ENCODE measurements around the gene BRINP2. TPM values are rescaled to one million over a fixed set of nuclear protein-coding genes. Genes with fewer than 3 reads are reported as not detected.
A peak's percentile ranks its signal among the peaks of the same experiment; 100 is the strongest.

BRINP2 gene
- total RNA-seq, 2 donors from 2014 or later, result not detected

DNA sequence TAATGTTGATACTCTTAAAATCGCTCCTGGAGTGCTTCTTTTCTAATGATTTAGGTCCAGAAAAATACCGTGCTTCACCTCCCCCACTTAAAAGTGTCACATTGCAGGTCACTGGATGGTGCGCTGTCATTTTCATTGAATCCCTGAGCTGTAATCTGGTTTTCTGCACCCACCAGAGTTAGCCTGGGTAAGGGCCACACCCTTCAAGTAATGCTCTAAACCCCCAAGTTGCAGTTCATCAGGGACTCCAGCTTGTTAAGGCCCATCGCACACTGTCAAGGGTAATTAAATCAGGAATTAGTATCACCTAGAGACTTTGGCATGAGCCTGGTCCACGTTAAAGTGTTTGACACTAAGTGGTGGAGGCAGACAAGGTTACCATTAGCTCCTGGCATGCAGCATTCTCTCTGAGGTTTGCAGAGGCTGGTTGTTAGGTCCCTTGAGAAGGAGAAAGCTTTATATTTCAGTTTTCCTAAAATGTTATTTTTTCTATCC lies 40.3 kb upstream of the BRINP2 start:
- no peak overlapping the region for H3K4me3 Mint-ChIP-seq
- H3K27me3 Mint-ChIP-seq (ENCODE audit: insufficient read depth), result peaks cover 10% of the 10 kb centered on the region
- WGBS, 2 experiments (ENCODE audit: insufficient coverage in 1 of 2, insufficient read length in 1 of 2), result 88 to 95% methylated on average over 4 to 5 of the region's 5 CpGs
- peaks cover 10% of the 10 kb centered on the region for H3K4me1 Mint-ChIP-seq
- Histone ChIP-seq H3K4me1 (ENCODE audit: control insufficient read depth, insufficient read depth, low read length) (no peaks in the 10 kb centered on the region), H3K36me3 (ENCODE audit: control insufficient read depth, insufficient read depth, low read length) (no peaks in the 10 kb centered on the region), H3K9me3 (ENCODE audit: control insufficient read depth, low read length) (no peaks in the 10 kb centered on the region), H3K27me3 (ENCODE audit: control insufficient read depth, insufficient read depth, low read length, poor library complexity, severe bottlenecking) (no peaks in the 10 kb centered on the region), H3K4me3 (ENCODE audit: low read length) (no peak overlapping the region), H3K27ac (ENCODE audit: low read depth, low read length) (no peak overlapping the region), H3K9ac (ENCODE audit: extremely low read depth, low read length, poor library complexity, severe bottlenecking) (no peak overlapping the region)
- no peaks in the 10 kb centered on the region for H3K9me3 Mint-ChIP-seq
- H3K27ac Mint-ChIP-seq, result no peak overlapping the region
- H3K36me3 Mint-ChIP-seq (ENCODE audit: low read depth), result no peaks in the 10 kb centered on the region
- TF ChIP-seq, protein P1, sequence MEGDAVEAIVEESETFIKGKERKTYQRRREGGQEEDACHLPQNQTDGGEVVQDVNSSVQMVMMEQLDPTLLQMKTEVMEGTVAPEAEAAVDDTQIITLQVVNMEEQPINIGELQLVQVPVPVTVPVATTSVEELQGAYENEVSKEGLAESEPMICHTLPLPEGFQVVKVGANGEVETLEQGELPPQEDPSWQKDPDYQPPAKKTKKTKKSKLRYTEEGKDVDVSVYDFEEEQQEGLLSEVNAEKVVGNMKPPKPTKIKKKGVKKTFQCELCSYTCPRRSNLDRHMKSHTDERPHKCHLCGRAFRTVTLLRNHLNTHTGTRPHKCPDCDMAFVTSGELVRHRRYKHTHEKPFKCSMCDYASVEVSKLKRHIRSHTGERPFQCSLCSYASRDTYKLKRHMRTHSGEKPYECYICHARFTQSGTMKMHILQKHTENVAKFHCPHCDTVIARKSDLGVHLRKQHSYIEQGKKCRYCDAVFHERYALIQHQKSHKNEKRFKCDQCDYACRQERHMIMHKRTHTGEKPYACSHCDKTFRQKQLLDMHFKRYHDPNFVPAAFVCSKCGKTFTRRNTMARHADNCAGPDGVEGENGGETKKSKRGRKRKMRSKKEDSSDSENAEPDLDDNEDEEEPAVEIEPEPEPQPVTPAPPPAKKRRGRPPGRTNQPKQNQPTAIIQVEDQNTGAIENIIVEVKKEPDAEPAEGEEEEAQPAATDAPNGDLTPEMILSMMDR (conservative IDR thresholded peaks at IDR 0.05), result no peak
- DNase-seq, result no peak

DNA sequence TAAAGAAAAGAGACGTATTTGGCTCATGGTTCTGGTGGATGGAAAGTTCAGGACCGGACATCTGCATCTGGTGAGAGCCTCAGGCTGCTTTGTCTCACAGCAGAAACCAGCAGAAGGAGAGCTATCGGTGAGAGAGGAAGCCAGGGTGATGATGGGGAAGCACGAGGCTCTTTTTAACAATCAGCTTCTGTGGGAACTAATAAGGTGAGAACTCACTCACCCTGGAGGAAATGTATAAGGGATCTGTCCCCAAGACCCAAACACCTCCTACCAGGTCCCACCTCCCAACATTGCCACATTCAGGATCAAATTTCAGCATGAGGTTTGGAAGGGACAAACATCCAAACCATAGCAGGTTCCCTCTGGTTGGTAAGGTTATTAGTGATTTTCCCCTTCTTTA lies 39.0 kb upstream of the BRINP2 start:
- Histone ChIP-seq H3K4me3 (ENCODE audit: low read length) (no peak overlapping the region), H3K9me3 (ENCODE audit: control insufficient read depth, low read length) (no peaks in the 10 kb centered on the region), H3K27ac (ENCODE audit: low read depth, low read length) (no peak overlapping the region), H3K27me3 (ENCODE audit: control insufficient read depth, insufficient read depth, low read length, poor library complexity, severe bottlenecking) (no peaks in the 10 kb centered on the region), H3K9ac (ENCODE audit: extremely low read depth, low read length, poor library complexity, severe bottlenecking) (no peak overlapping the region), H3K36me3 (ENCODE audit: control insufficient read depth, insufficient read depth, low read length) (no peaks in the 10 kb centered on the region), H3K4me1 (ENCODE audit: control insufficient read depth, insufficient read depth, low read length) (no peaks in the 10 kb centered on the region)
- no peak overlapping the region for H3K27ac Mint-ChIP-seq
- WGBS, 2 experiments (ENCODE audit: insufficient coverage in 1 of 2, insufficient read length in 1 of 2), result 81 to 90% methylated on average over 2 to 4 of the region's 4 CpGs
- no peaks in the 10 kb centered on the region for H3K36me3 Mint-ChIP-seq (ENCODE audit: low read depth)
- TF ChIP-seq, protein P1 (conservative IDR thresholded peaks at IDR 0.05), result no peak
- DNase-seq, result peak; percentile 51
- H3K4me3 Mint-ChIP-seq, result no peak overlapping the region
- peaks cover 14% of the 10 kb centered on the region for H3K4me1 Mint-ChIP-seq
- H3K27me3 Mint-ChIP-seq (ENCODE audit: insufficient read depth), result peaks cover 9% of the 10 kb centered on the region
- H3K9me3 Mint-ChIP-seq, result no peaks in the 10 kb centered on the region

DNA sequence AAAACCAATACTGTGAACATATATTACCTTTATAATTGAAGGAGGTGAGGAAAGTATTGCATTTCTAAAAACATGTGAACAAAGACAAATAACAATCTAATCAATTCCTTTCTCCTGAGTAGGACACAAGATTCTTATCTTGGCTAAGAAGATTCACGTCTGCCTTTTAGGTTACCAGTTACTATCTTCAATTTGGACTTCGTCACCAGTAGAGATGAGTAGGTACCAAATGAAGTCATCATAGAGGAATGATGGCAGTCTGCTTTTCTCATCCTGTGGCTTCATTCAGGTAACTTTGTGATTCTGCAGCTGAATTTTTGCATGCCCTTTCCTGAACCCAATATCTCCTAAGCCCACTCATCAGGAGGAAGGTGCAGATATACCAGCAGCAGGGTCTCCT lies 38.6 kb upstream of the BRINP2 start:
- Mint-ChIP-seq H3K4me1 (peaks cover 14% of the 10 kb centered on the region), H3K27ac (no peak overlapping the region), H3K27me3 (ENCODE audit: insufficient read depth) (peaks cover 9% of the 10 kb centered on the region), H3K9me3 (no peaks in the 10 kb centered on the region), H3K4me3 (no peak overlapping the region), H3K36me3 (ENCODE audit: low read depth) (no peaks in the 10 kb centered on the region)
- TF ChIP-seq, protein P1 (conservative IDR thresholded peaks at IDR 0.05), result no peak
- no peak overlapping the region for H3K9ac ChIP-seq (ENCODE audit: extremely low read depth, low read length, poor library complexity, severe bottlenecking)
- no peaks in the 10 kb centered on the region for H3K27me3 ChIP-seq (ENCODE audit: control insufficient read depth, insufficient read depth, low read length, poor library complexity, severe bottlenecking)
- WGBS, 2 experiments (ENCODE audit: insufficient coverage in 1 of 2, insufficient read length in 1 of 2), result 79 to 100% methylated on average over 2 of the region's 2 CpGs
- H3K4me1 ChIP-seq (ENCODE audit: control insufficient read depth, insufficient read depth, low read length), result no peaks in the 10 kb centered on the region
- H3K9me3 ChIP-seq (ENCODE audit: control insufficient read depth, low read length), result no peaks in the 10 kb centered on the region
- H3K36me3 ChIP-seq (ENCODE audit: control insufficient read depth, insufficient read depth, low read length), result no peaks in the 10 kb centered on the region
- H3K27ac ChIP-seq (ENCODE audit: low read depth, low read length), result no peak overlapping the region
- no peak for DNase-seq
- H3K4me3 ChIP-seq (ENCODE audit: low read length), result no peak overlapping the region
